ENCODE data around the gene NEDD4L.

DNA sequence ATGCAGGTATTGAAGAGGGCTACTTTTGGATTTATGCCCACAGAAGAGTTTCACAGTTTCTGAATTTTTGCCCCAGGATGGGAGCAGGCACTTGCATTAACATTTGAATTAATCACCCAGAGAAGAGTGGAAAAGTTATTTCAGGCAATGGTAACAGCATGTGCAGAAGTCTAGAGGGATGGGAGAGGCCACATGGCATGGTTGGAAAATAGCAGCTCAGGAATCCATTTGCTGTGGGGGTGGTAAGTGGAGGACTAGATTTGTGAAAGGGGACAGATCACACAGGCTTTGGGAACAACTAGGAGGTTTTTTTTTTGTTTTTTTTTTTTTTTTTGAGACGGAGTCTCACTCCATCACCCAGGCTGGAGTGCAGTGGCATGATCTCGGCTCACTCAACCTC lies 65.2 kb downstream of the NEDD4L start:
- TF ChIP-seq, protein P1, sequence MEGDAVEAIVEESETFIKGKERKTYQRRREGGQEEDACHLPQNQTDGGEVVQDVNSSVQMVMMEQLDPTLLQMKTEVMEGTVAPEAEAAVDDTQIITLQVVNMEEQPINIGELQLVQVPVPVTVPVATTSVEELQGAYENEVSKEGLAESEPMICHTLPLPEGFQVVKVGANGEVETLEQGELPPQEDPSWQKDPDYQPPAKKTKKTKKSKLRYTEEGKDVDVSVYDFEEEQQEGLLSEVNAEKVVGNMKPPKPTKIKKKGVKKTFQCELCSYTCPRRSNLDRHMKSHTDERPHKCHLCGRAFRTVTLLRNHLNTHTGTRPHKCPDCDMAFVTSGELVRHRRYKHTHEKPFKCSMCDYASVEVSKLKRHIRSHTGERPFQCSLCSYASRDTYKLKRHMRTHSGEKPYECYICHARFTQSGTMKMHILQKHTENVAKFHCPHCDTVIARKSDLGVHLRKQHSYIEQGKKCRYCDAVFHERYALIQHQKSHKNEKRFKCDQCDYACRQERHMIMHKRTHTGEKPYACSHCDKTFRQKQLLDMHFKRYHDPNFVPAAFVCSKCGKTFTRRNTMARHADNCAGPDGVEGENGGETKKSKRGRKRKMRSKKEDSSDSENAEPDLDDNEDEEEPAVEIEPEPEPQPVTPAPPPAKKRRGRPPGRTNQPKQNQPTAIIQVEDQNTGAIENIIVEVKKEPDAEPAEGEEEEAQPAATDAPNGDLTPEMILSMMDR (conservative IDR thresholded peaks at IDR 0.05; ENCODE audit: low read length) = no peak
- TF ChIP-seq EZH2phosphoT487 (IDR thresholded peaks at IDR 0.05; ENCODE audit: borderline replicate concordance, low read depth, low read length) = no peak

All from OCI-LY7 (cell line).